ENCODE results near the gene C1orf105.
"Not testable (repeated sequence)": the region's sequence is repeated elsewhere in the genome, so short reads cannot be mapped to it uniquely, and the experiment has no call there.

The C1orf105 gene

GRCh38 chr1:172430128-172430454, 9.6 kb downstream of the C1orf105 start:
- no peak for FAIRE-seq

GRCh38 chr1:172431204-172431603, 10.7 kb downstream of the C1orf105 start:
- FAIRE-seq, result no peak

GRCh38 chr1:172431721-172432192, 11.3 kb downstream of the C1orf105 start:
- FAIRE-seq, result no peak

- FAIRE-seq, result not testable (repeated sequence)
Measured at GRCh38 chr1:172437183-172437582, 16.7 kb downstream of the C1orf105 start.

- no peak for FAIRE-seq
Measured at GRCh38 chr1:172442404-172442803, 21.9 kb downstream of the C1orf105 start.

GRCh38 chr1:172442843-172443565, 22.5 kb downstream of the C1orf105 start:
- peak; percentile 69 for FAIRE-seq

GRCh38 chr1:172443666-172444453, 23.4 kb downstream of the C1orf105 start, which contains the start of gene PIGC:
TSS of gene PIGC (minus strand) at chr1:172444069. CDS start at chr1:172442622, 1,447 bp downstream.
- peak; percentile 98 for FAIRE-seq

GRCh38 chr1:172446547-172446946, 26.1 kb downstream of the C1orf105 start:
- no peak for FAIRE-seq

GRCh38 chr1:172447641-172448040, 27.2 kb downstream of the C1orf105 start:
- FAIRE-seq, result no peak

GRCh38 chr1:172448995-172449584, 28.6 kb downstream of the C1orf105 start:
- no peak for FAIRE-seq

- FAIRE-seq, result peak; percentile 77
Measured at GRCh38 chr1:172449585-172450523, 29.4 kb downstream of the C1orf105 start.

GRCh38 chr1:172450524-172450885, 30.0 kb downstream of the C1orf105 start:
- no peak for FAIRE-seq

GRCh38 chr1:172451002-172451443, 30.5 kb downstream of the C1orf105 start:
- no peak for FAIRE-seq

GRCh38 chr1:172452536-172453152, 32.2 kb downstream of the C1orf105 start:
- FAIRE-seq, result no peak

- peak; percentile 51 for FAIRE-seq
Measured at GRCh38 chr1:172453153-172453545, 32.7 kb downstream of the C1orf105 start.

GRCh38 chr1:172453607-172454006, 33.1 kb downstream of the C1orf105 start:
- no peak for FAIRE-seq

GRCh38 chr1:172455451-172455850, 35.0 kb downstream of the C1orf105 start:
- no peak for FAIRE-seq

GRCh38 chr1:172456344-172456769, 35.9 kb downstream of the C1orf105 start:
- no peak for FAIRE-seq

GRCh38 chr1:172457479-172458130, 37.1 kb downstream of the C1orf105 start:
- FAIRE-seq, result no peak

- FAIRE-seq, result no peak
Measured at GRCh38 chr1:172460177-172460576, 39.7 kb downstream of the C1orf105 start.

- FAIRE-seq, result peak; percentile 99
Measured at GRCh38 chr1:172460887-172461315, 40.4 kb downstream of the C1orf105 start.

All from TTC549 (cell line).